A549 (cell line): ENCODE data around the gene DIP2A. TPM values are rescaled to one million over a fixed set of nuclear protein-coding genes. Genes with fewer than 3 reads are reported as not detected.

Source experiments
- ATAC-seq, 2 experiments: fragments of 200-7000 bp in 1 of 2; fragments of >200 bp in 1 of 2; cut with Nextera tagmentation in 1 of 2; cut with Tn5 transposase in 1 of 2; 3 replicates each; pipeline versions ENCODE4 v1.8.0 to v1.9.1; 2018 to 2020; ENCODE audit warnings: mild to moderate bottlenecking in 1 of 2, moderate library complexity in 1 of 2
- CTCF ChIA-PET: fragments of 300-600 bp; sonication (Branson Sonifier 250); formaldehyde crosslinking; extraction: SDS; loops from one replicate; lab custom pipeline; 2021; ENCODE audit warnings: antibody characterized with exemption, inconsistent platforms; lab: Yijun Ruan, JAX
- POLR2A ChIA-PET: fragments of 350-600 bp; formaldehyde crosslinking; extraction: SDS; loops from one replicate; lab custom pipeline; 2021; ENCODE audit warnings: antibody characterized with exemption, inconsistent platforms; lab: Yijun Ruan, JAX
- DNase-seq, 2 experiments: peaks; one replicate each; pipeline versions ENCODE4 v3.0.0 to v3.0.0-alpha.2; 2011 to 2016; ENCODE audit warnings: low read depth in 1 of 2, low spot score in 1 of 2
- FAIRE-seq: peaks from 2 replicates; lab custom pipeline; 2011; peaks lifted over from hg19 to GRCh38; lab: Jason Lieb, UNC
- H3K27ac ChIP-seq, 2 experiments: fragments of >200 bp; sonication (Bioruptor Twin); formaldehyde crosslinking; 3 replicates each; pipeline ENCODE4 v1.5.1; 2016 to 2017
- H3K4me1 ChIP-seq: fragments of >200 bp; sonication (Bioruptor Twin); formaldehyde crosslinking; 3 replicates; pipeline ENCODE4 v1.6.1; 2016
- H3K4me2 ChIP-seq: fragments of >200 bp; sonication (Bioruptor Twin); formaldehyde crosslinking; 3 replicates; pipeline ENCODE4 v1.6.1; 2016
- H3K4me3 ChIP-seq: fragments of >200 bp; sonication (Bioruptor Twin); formaldehyde crosslinking; 3 replicates; pipeline ENCODE4 v1.5.1; 2016
- H3K9me3 ChIP-seq: fragments of >200 bp; sonication (Bioruptor Twin); formaldehyde crosslinking; 3 replicates; pipeline ENCODE4 v1.6.1; 2016
- BHLHE40 ChIP-seq: IDR thresholded peaks from 2 replicates; pipeline ENCODE4 v1.6.1; 2012; ENCODE audit warnings: low read depth, low read length, inconsistent platforms
- CHD2 ChIP-seq: fragments of 150-350 bp; IDR thresholded peaks from 2 replicates; pipeline ENCODE4 v1.6.1; 2014; ENCODE audit warnings: low read length; ENCODE audit not compliant: partially characterized antibody
- EHF ChIP-seq: fragments of 250-450 bp; sonication (Bioruptor Pico); IDR thresholded peaks from 2 replicates; pipeline ENCODE4 v1.5.0; 2020; ENCODE audit warnings: mild to moderate bottlenecking
- GATA3 ChIP-seq: IDR thresholded peaks from 2 replicates; pipeline ENCODE4 v1.6.1; 2012; ENCODE audit warnings: borderline replicate concordance
- HES2 ChIP-seq: fragments of >200 bp; sonication (Bioruptor Twin); formaldehyde crosslinking; IDR thresholded peaks from 2 replicates; pipeline ENCODE4 v1.6.1; 2016
- HMGXB4 ChIP-seq: fragments of 250-450 bp; sonication (Bioruptor Pico); IDR thresholded peaks from 2 replicates; pipeline ENCODE4 v1.5.0; 2021; ENCODE audit warnings: mild to moderate bottlenecking, moderate library complexity, borderline replicate concordance
- HOXA7 ChIP-seq: fragments of 250-450 bp; sonication (Bioruptor Pico); IDR thresholded peaks from 2 replicates; pipeline ENCODE4 v1.5.0; 2020; ENCODE audit warnings: mild to moderate bottlenecking, moderate library complexity
- HOXB13 ChIP-seq: fragments of 250-450 bp; sonication (Bioruptor Pico); IDR thresholded peaks from 2 replicates; pipeline ENCODE4 v1.5.0; 2020; ENCODE audit warnings: low read depth, mild to moderate bottlenecking, moderate library complexity
- JUNB ChIP-seq: fragments of >200 bp; sonication (Bioruptor Twin); formaldehyde crosslinking; IDR thresholded peaks from 2 replicates; pipeline ENCODE4 v1.6.1; 2016
- KDM1A ChIP-seq: fragments of 200-600 bp; sonication (generic); IDR thresholded peaks from 2 replicates; pipeline ENCODE4 v1.6.1; 2016; ENCODE audit warnings: low read depth, mild to moderate bottlenecking
- MAFK ChIP-seq: fragments of 450-650 bp; IDR thresholded peaks from 2 replicates; pipeline ENCODE4 v1.6.1; 2014; ENCODE audit not compliant: partially characterized antibody
- MAZ ChIP-seq: fragments of 150-350 bp; IDR thresholded peaks from 2 replicates; pipeline ENCODE4 v1.6.1; 2014; ENCODE audit warnings: antibody characterized with exemption, low read depth, low read length, borderline replicate concordance
- NPAS2 ChIP-seq: fragments of 250-450 bp; sonication (Bioruptor Pico); IDR thresholded peaks from 2 replicates; pipeline ENCODE4 v1.8.0; 2022; ENCODE audit warnings: mild to moderate bottlenecking, moderate library complexity, borderline replicate concordance
- NR3C1 ChIP-seq: fragments of >200 bp; sonication (Bioruptor Twin); formaldehyde crosslinking; IDR thresholded peaks from 3 replicates; pipeline ENCODE4 v1.6.1; 2017
- PBX3 ChIP-seq: IDR thresholded peaks from 2 replicates; pipeline ENCODE4 v1.6.1; 2012
- POLR2AphosphoS2 ChIP-seq: conservative IDR thresholded peaks from 2 replicates; pipeline ENCODE4 v1.6.1; 2012; ENCODE audit warnings: low read length, improper control_type of control experiment, inconsistent platforms
- RAD21 ChIP-seq, 2 experiments: fragments of >200 bp in 1 of 2; sonication (Bioruptor Twin) in 1 of 2; formaldehyde crosslinking in 1 of 2; IDR thresholded peaks in 1 of 2; conservative IDR thresholded peaks in 1 of 2; 2 replicates in 1 of 2; 3 replicates in 1 of 2; pipeline ENCODE4 v1.6.1; 2012 to 2018; ENCODE audit warnings: inconsistent platforms in 1 of 2
- RCOR1 ChIP-seq: fragments of 150-350 bp; IDR thresholded peaks from 2 replicates; pipeline ENCODE4 v1.6.1; 2014; ENCODE audit warnings: antibody characterized with exemption, low read length, low read depth
- RNF2 ChIP-seq: fragments of 200-600 bp; sonication (generic); IDR thresholded peaks from 2 replicates; pipeline ENCODE4 v1.6.1; 2016; ENCODE audit warnings: low read depth, mild to moderate bottlenecking, antibody characterized with exemption, moderate library complexity, borderline replicate concordance
- SMC3 ChIP-seq: fragments of >200 bp; sonication (Bioruptor Twin); formaldehyde crosslinking; IDR thresholded peaks from 3 replicates; pipeline ENCODE4 v1.6.1; 2018; ENCODE audit warnings: inconsistent platforms
- TFCP2L1 ChIP-seq: fragments of 250-450 bp; sonication (Bioruptor Pico); IDR thresholded peaks from 2 replicates; pipeline ENCODE4 v1.5.0; 2021; ENCODE audit warnings: mild to moderate bottlenecking
- USF2 ChIP-seq: fragments of 450-650 bp; IDR thresholded peaks from 2 replicates; pipeline ENCODE4 v1.6.1; 2014; ENCODE audit warnings: antibody characterized with exemption
- whole genome bisulfite sequencing: methylation state at CpG from one replicate; pipeline ENCODE4 v1.1.6; 2017; ENCODE audit errors: missing lambda C conversion rate; 5-methylcytosine and 5-hydroxymethylcytosine counted together
- polyA plus RNA-seq, 4 experiments: library from polyadenylated mRNA; depleted of rRNA in 3 of 4; stranded (reverse); fragments of >200 nt; fragmentation: RNase III in 1 of 4; extraction: RNeasy Plus Mini Kit Qiagen cat#74134 plus additional on column Dnase treatment in 1 of 4; gene quantifications; 2 replicates in 3 of 4; 3 replicates in 1 of 4; pipeline ENCODE4 v1.2.3, GENCODE V29; 2011 to 2017

DIP2A gene
- polyA plus RNA-seq, 2 of the 4 experiments (the other 2 are of a cell fraction), result 13.3 to 18.4 TPM

GRCh38 chr21:46597031-46597430, 138.3 kb downstream of the DIP2A start:
- ChIA-PET CTCF (interaction anchor here (0.9 kb wide), 1 partner anchor 39 kb away, joined by 3 read pairs; the partner anchor contains the start of gene PRMT2), POLR2A (no interaction called here)
- Histone ChIP-seq H3K4me3 (no peak overlapping the region), H3K4me1 (no peaks in the 10 kb centered on the region), H3K4me2 (no peak overlapping the region), H3K27ac (no peak overlapping the region), H3K9me3 (no peaks in the 10 kb centered on the region; the same call in 2 of the 3 replicates)
- FAIRE-seq, result no peak
- no peak for DNase-seq
- no peak for ATAC-seq
- 50% methylated on average over 2 of the region's 8 CpGs for WGBS
- TF ChIP-seq USF2 (no peak), NPAS2 (CRISPR knock-in tag) (no peak), MAFK (no peak), NR3C1 (no peak), RAD21 (conservative IDR thresholded peaks at IDR 0.05 in 1 of 2, IDR thresholded peaks at IDR 0.05 in 1 of 2) (no peak), HES2 (no peak), RCOR1 (no peak), POLR2AphosphoS2 (no peak), HOXA7 (no peak), HOXB13 (no peak), GATA3 (no peak), CHD2 (no peak), SMC3 (no peak), EHF (CRISPR knock-in tag) (no peak), KDM1A (no peak), RNF2 (no peak), TFCP2L1 (no peak)

- no peak overlapping the region for H3K4me2 ChIP-seq
- FAIRE-seq, result no peak
These were observed 139.2 kb downstream of the DIP2A start for GRCh38 chr21:46597896-46598343.

GRCh38 chr21:46598581-46599572, 140.2 kb downstream of the DIP2A start:
- TF ChIP-seq JUNB, result no peak
- no peak for TF ChIP-seq KDM1A
- no peak for TF ChIP-seq MAZ
- no peak for TF ChIP-seq RCOR1
- TF ChIP-seq POLR2AphosphoS2, result no peak
- TF ChIP-seq NR3C1, result no peak
- TF ChIP-seq PBX3, result no peak
- TF ChIP-seq HMGXB4 (CRISPR knock-in tag), result no peak
- TF ChIP-seq BHLHE40, result no peak
- Histone ChIP-seq H3K27ac (no peak overlapping the region), H3K9me3 (no peaks in the 10 kb centered on the region), H3K4me1 (no peaks in the 10 kb centered on the region), H3K4me2 (no peak overlapping the region), H3K4me3 (no peak overlapping the region)
- FAIRE-seq, result no peak
- DNase-seq, result peak in 1 of 2 experiments; percentile 10
- CTCF ChIA-PET, result interaction anchor here (0.6 kb wide), 2 partner anchors 12 to 72 kb away, joined by 3 read pairs; no protein-coding TSS in a partner anchor
- POLR2A ChIA-PET, result no interaction called here
- WGBS, result 80% methylated on average over 31 of the region's 38 CpGs
- no peak for ATAC-seq

More at GRCh38 chr21:46597896-46598343, 139.2 kb downstream of the DIP2A start:
- no peak overlapping the region for H3K4me3 ChIP-seq
- ChIA-PET CTCF (interaction anchor here (0.6 kb wide), 1 partner anchor 13 kb away, joined by 3 read pairs; no protein-coding TSS in a partner anchor), POLR2A (no interaction called here)
- H3K27ac ChIP-seq, result no peak overlapping the region
- 91% methylated on average over 18 of the region's 20 CpGs for WGBS
- TF ChIP-seq USF2 (0 out of 2 replicates have a peak, but pooled peaks have one; percentile 28), POLR2AphosphoS2 (no peak)
- DNase-seq (no peak), ATAC-seq (no peak)
- no peaks in the 10 kb centered on the region for H3K4me1 ChIP-seq
- H3K9me3 ChIP-seq, result no peaks in the 10 kb centered on the region
